IPS DF 6.9 (cell line): Measurements from ENCODE around the gene KCNH4.
A peak's percentile ranks its signal among the peaks of the same experiment; 100 is the strongest.
"Not testable (repeated sequence)": the region's sequence is repeated elsewhere in the genome, so short reads cannot be mapped to it uniquely, and the experiment has no call there.

Experiments
- DNase-seq: peaks from one replicate; pipeline ENCODE4 v3.0.0-alpha.2; 2013; ENCODE audit warnings: low read depth, low spot score
- H3K27ac ChIP-seq: one replicate; pipeline ENCODE4 v1.5.1; 2013; ENCODE audit warnings: low read length, control low read depth
- H3K27me3 ChIP-seq: 2 replicates; pipeline ENCODE4 v1.6.1; 2013; ENCODE audit warnings: mild to moderate bottlenecking, low read length; ENCODE audit not compliant: control insufficient read depth, insufficient read depth
- H3K36me3 ChIP-seq: 2 replicates; pipeline ENCODE4 v1.6.1; 2013; ENCODE audit warnings: low read length; ENCODE audit not compliant: control insufficient read depth, insufficient read depth
- H3K4me1 ChIP-seq: 2 replicates; pipeline ENCODE4 v1.6.1; 2013; ENCODE audit warnings: low read length; ENCODE audit not compliant: control insufficient read depth, insufficient read depth
- H3K4me3 ChIP-seq: 2 replicates; pipeline ENCODE4 v1.5.1; 2013; ENCODE audit warnings: mild to moderate bottlenecking, low read length
- H3K9me3 ChIP-seq: 2 replicates; pipeline ENCODE4 v1.6.1; 2013; ENCODE audit warnings: low read length, inconsistent platforms; ENCODE audit not compliant: control insufficient read depth, insufficient read depth
- WGBS: extraction: QIAGEN DNeasy Blood & Tissue Kit; methylation state at CpG from one replicate; pipeline ENCODE4 v1.1.7; 2013; ENCODE audit warnings: mixed read lengths, missing lambda C conversion rate; ENCODE audit not compliant: insufficient read length, insufficient coverage; 5-methylcytosine and 5-hydroxymethylcytosine counted together

The KCNH4 gene

GRCh38 chr17:42163113-42163512 lies 17.8 kb downstream of the KCNH4 start:
- no CpG with 5 or more reads among the region's 8 CpGs for WGBS
- no peak overlapping the region for H3K4me3 ChIP-seq
- H3K27me3 ChIP-seq: no peaks in the 10 kb centered on the region
- no peaks in the 10 kb centered on the region for H3K9me3 ChIP-seq
- peaks cover 1% of the 10 kb centered on the region; the same call in 1 of the 2 replicates for H3K4me1 ChIP-seq
- no peaks in the 10 kb centered on the region for H3K36me3 ChIP-seq
- DNase-seq: no peak
- no peak overlapping the region for H3K27ac ChIP-seq

GRCh38 chr17:42160531-42160910 lies 20.4 kb downstream of the KCNH4 start:
- Histone ChIP-seq H3K27ac (no peak overlapping the region), H3K9me3 (no peaks in the 10 kb centered on the region), H3K36me3 (no peaks in the 10 kb centered on the region), H3K4me1 (peaks cover 6% of the 10 kb centered on the region), H3K27me3 (no peaks in the 10 kb centered on the region), H3K4me3 (no peak overlapping the region)
- no CpG with 5 or more reads among the region's 7 CpGs for WGBS
- no peak for DNase-seq

- H3K4me1 ChIP-seq: peaks cover 6% of the 10 kb centered on the region
- DNase-seq: no peak
- no CpG with 5 or more reads among the region's 14 CpGs for WGBS
These were observed 21.0 kb downstream of the KCNH4 start for GRCh38 chr17:42159796-42160530.

GRCh38 chr17:42155614-42156045 lies 25.3 kb downstream of the KCNH4 start:
- Histone ChIP-seq H3K27ac (no peak overlapping the region), H3K36me3 (no peaks in the 10 kb centered on the region), H3K4me3 (peak overlapping the region; percentile 97; the same call in 1 of the 2 replicates), H3K9me3 (no peaks in the 10 kb centered on the region), H3K4me1 (peaks cover 6% of the 10 kb centered on the region), H3K27me3 (no peaks in the 10 kb centered on the region)
- no peak for DNase-seq
- WGBS: no CpG with 5 or more reads among the region's 17 CpGs

More at GRCh38 chr17:42159796-42160530, 21.0 kb downstream of the KCNH4 start:
- Histone ChIP-seq H3K4me3 (no peak overlapping the region), H3K36me3 (no peaks in the 10 kb centered on the region), H3K27ac (no peak overlapping the region), H3K9me3 (no peaks in the 10 kb centered on the region), H3K27me3 (no peaks in the 10 kb centered on the region)

DNA sequence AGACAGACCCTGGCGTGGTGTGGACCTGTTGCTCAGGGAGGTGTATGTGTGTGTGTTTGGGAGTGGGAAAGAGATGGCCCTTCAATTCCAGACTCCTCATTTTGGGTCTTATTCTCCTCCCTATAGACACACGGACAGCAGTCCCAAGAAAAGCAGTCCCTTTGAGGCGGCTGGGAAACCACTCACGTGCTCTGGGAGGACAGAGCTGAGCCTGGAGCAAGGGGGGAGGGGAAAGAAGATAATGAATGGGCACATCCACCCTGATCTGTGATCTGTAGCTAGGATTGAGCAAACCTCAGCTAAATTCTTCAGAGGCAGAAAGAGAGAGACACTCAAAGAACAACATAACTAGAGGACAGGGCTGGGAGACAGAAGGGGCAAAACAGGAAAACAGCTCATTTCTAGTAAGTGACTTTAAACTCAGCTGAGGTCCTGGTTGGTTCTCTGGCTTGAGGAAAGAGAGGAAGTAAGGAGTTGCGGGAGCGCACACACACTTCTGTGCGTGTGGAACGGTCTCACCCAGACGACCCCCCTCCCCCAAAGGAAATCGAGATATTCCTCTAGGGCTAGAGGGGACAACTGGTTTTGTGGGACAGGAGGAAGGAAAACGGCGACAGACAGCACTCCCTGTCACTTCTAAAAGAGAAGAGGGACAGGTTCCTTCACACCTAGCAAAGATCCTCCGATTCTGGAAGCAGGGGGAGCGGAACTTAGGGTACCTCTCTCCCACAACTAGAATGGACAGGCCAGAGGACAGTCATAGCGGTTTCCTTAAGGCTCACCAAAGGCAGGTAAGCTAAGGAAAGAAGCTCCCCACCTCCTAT lies 26.8 kb downstream of the KCNH4 start:
- Histone ChIP-seq H3K9me3 (no peaks in the 10 kb centered on the region), H3K27me3 (no peaks in the 10 kb centered on the region), H3K27ac (no peak overlapping the region), H3K4me1 (peaks cover 6% of the 10 kb centered on the region), H3K4me3 (peak overlapping the region; percentile 97), H3K36me3 (no peaks in the 10 kb centered on the region)
- no CpG with 5 or more reads among the region's 15 CpGs for WGBS
- DNase-seq: no peak

DNA sequence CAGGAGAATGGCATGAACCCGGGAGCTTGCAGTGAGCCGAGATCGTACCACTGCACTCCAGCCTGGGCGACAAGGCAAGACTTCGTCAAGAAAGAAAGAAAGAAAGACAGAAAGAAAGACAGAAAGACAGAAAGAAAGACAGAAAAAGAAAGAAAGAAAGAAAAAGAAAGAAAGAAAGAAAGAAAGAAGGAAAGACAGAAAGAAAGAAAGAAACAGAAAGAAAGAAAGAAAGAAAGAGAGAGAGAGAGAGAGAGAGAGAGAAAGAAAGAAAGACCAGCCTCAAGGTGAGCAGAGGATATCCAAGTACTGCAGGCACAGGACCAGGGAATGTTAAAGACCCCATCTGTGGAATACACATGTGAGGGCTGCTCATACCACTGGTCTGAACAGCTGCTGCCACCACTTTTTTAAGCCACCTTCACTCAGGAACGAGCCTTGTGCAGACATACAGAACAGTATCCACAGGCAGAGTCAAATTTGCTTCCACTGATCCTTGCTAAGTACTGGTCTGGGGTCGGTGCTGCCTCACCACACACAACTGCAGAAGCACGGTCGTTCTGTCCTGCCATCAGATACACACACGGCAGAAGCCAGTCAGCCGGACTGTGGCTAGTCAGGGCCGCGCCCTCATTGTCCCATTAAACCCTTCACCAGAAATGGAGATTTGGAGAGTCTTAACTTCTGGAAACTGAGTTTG lies 33.9 kb downstream of the KCNH4 start:
- DNase-seq: no peak

GRCh38 chr17:42143138-42143537 lies 37.8 kb downstream of the KCNH4 start:
- not testable (repeated sequence) for H3K27ac ChIP-seq, H3K4me3 ChIP-seq, H3K4me1 ChIP-seq, H3K9me3 ChIP-seq, DNase-seq, H3K36me3 ChIP-seq, H3K27me3 ChIP-seq
- no CpG with 5 or more reads among the region's 4 CpGs for WGBS

More for the DNA sequence above, 33.9 kb downstream of the KCNH4 start:
- no peak overlapping the region for H3K27ac ChIP-seq
- H3K36me3 ChIP-seq: no peaks in the 10 kb centered on the region
- WGBS: no CpG with 5 or more reads among the region's 13 CpGs
- no peaks in the 10 kb centered on the region for H3K9me3 ChIP-seq
- no peaks in the 10 kb centered on the region for H3K4me1 ChIP-seq
- H3K4me3 ChIP-seq: no peak overlapping the region
- no peaks in the 10 kb centered on the region for H3K27me3 ChIP-seq

DNA sequence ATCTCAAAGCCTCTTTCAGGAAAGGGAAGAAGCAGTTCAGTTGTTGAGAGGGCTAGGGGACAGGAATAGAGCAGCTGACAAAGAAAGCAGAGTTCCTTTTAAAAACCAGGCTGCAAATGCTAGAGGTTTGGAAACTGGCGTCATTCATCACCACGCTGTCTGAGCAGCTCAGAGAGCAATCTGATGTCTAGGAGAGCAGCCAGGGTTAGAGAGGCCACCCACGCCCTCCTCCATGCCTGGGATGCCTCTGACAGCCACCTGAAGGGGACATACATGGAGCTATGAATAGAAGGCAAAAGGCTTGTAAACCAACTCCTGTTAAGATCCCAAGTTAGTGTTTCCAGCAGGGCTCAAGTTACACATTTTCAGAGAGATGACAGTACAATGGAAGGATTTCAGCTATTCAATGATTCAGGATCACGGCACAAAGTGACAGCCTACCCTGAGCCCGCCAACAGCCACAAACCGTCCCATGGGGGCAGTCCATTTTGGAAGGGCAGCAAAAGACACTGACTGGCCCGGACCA lies 38.5 kb downstream of the KCNH4 start:
- Histone ChIP-seq H3K9me3 (no peaks in the 10 kb centered on the region), H3K27me3 (no peaks in the 10 kb centered on the region), H3K4me1 (no peaks in the 10 kb centered on the region; the same call in 1 of the 2 replicates), H3K4me3 (no peak overlapping the region), H3K36me3 (peaks cover 4% of the 10 kb centered on the region; the same call in 1 of the 2 replicates), H3K27ac (no peak overlapping the region)
- no peak for DNase-seq
- WGBS: no CpG with 5 or more reads among the region's 7 CpGs

DNA sequence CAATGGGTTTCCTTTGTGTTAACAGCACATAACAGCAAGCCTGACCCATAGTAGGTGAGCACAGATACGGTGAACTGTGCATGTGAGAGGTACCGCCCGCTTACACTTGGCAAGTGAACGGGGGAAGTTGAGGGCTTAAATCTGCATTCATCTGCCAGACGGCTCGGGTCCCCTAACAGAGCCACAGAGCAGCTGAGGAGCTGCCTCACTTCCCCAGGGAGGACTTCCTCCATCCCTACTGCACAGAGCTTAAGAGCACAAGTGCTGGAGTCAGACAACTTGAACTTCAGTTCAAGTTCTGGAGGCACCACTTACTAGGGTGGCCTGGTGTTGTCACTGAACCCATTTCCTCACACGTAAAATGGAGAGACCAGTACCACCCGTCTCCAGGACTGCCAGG lies 39.6 kb downstream of the KCNH4 start:
- H3K9me3 ChIP-seq: no peaks in the 10 kb centered on the region
- H3K27me3 ChIP-seq: no peaks in the 10 kb centered on the region
- H3K4me1 ChIP-seq: no peaks in the 10 kb centered on the region; the same call in 1 of the 2 replicates
- DNase-seq: no peak
- H3K4me3 ChIP-seq: no peak overlapping the region
- no CpG with 5 or more reads among the region's 8 CpGs for WGBS
- peaks cover 4% of the 10 kb centered on the region; the same call in 1 of the 2 replicates for H3K36me3 ChIP-seq
- H3K27ac ChIP-seq: no peak overlapping the region

GRCh38 chr17:42140690-42141089 lies 40.3 kb downstream of the KCNH4 start:
- not testable (repeated sequence) for H3K9me3 ChIP-seq, H3K36me3 ChIP-seq, DNase-seq, H3K4me3 ChIP-seq, H3K27ac ChIP-seq, H3K27me3 ChIP-seq, H3K4me1 ChIP-seq
- no CpG with 5 or more reads among the region's 7 CpGs for WGBS
